ENCODE results near the gene RCL1. TPM values are rescaled to one million over a fixed set of nuclear protein-coding genes. Genes with fewer than 3 reads are reported as not detected.

RCL1 gene
- total and polyA plus RNA-seq, 2 donors (not counting 3 experiments of a cell fraction or from before 2014, with no cell fraction given) = 12.9 to 13.2 TPM

- Histone ChIP-seq H4K20me1 (replicated peaks; ENCODE audit: control insufficient read depth, extremely low read depth, insufficient read depth, low read length) (no peaks in the 10 kb centered on the region), H3K36me3 (ENCODE audit: control insufficient read depth in 2 of 2, extremely low read depth in 1 of 2, insufficient read depth in 2 of 2, low read length in 2 of 2) (no peaks in the 10 kb centered on the region), H3K4me2 (ENCODE audit: insufficient read depth, low read length) (no peak overlapping the region), H3K27ac (ENCODE audit: insufficient read depth, low read depth, low read length) (no peak overlapping the region), H3K27me3 (ENCODE audit: control insufficient read depth in 2 of 2, insufficient read depth in 2 of 2, low read length in 2 of 2) (no peaks in the 10 kb centered on the region), H3K79me2 (ENCODE audit: control insufficient read depth, insufficient read depth, low read length) (no peaks in the 10 kb centered on the region), H3K9me3 (replicated peaks; ENCODE audit: control insufficient read depth, insufficient read depth, low read length) (no peaks in the 10 kb centered on the region), H3K4me1 (ENCODE audit: control insufficient read depth, extremely low read depth, insufficient read depth, low read length) (no peaks in the 10 kb centered on the region), H3K9me1 (replicated peaks; ENCODE audit: control insufficient read depth, extremely low read depth, insufficient read depth, low read length) (no peaks in the 10 kb centered on the region), H3K4me3 (replicated peaks in 1 of 3; ENCODE audit: insufficient read depth in 1 of 3, low read depth in 1 of 3, low read length in 3 of 3) (no peak overlapping the region), H3K9ac (replicated peaks; ENCODE audit: extremely low read depth, insufficient read depth, low read length) (no peak overlapping the region), H2AFZ (ENCODE audit: low read depth, low read length) (no peak overlapping the region)
- DNase-seq (ENCODE audit: low read depth, low spot score) (no peak), FAIRE-seq (no peak)
- CTCF ChIA-PET = interaction anchor here (0.7 kb wide), 1 partner anchor 25 kb away, joined by 3 read pairs; no protein-coding TSS in a partner anchor
- no TSS peak for BruUV-seq (replicated peaks)
- intact Hi-C loops (cut with micrococcal nuclease) (no loop called here), dilution Hi-C loops (cut with MboI; ENCODE audit: extremely low pct_ligation_motif_present, low sequenced_read_pairs) (no loop called here)
- TF ChIP-seq POLR2A (IDR thresholded peaks at IDR 0.05; ENCODE audit: low read depth, low read length) (no peak), EZH2 (IDR thresholded peaks at IDR 0.05; ENCODE audit: borderline replicate concordance, low read depth, low read length, severe bottlenecking) (no peak), JUN (IDR thresholded peaks at IDR 0.05; ENCODE audit: borderline replicate concordance, insufficient read depth, insufficient read length, low read depth) (no peak), POLR2AphosphoS5 (IDR thresholded peaks at IDR 0.05; ENCODE audit: insufficient read depth, low read depth, low read length) (no peak), MAX (IDR thresholded peaks at IDR 0.05; ENCODE audit: insufficient read depth, insufficient read length) (no peak), FOS (IDR thresholded peaks at IDR 0.05; ENCODE audit: borderline replicate concordance, insufficient read depth, low read length) (no peak)
- POLR2A ChIA-PET = no interaction called here
Measured at GRCh38 chr9:4875559-4875958, 82.8 kb downstream of the RCL1 start.

GRCh38 chr9:4879115-4879558 lies 86.4 kb downstream of the RCL1 start:
- DNase-seq (ENCODE audit: low read depth, low spot score) (no peak), FAIRE-seq (no peak)
- H3K9ac ChIP-seq (replicated peaks; ENCODE audit: extremely low read depth, insufficient read depth, low read length) = no peak overlapping the region
- no peaks in the 10 kb centered on the region for H3K36me3 ChIP-seq (ENCODE audit: control insufficient read depth in 2 of 2, extremely low read depth in 1 of 2, insufficient read depth in 2 of 2, low read length in 2 of 2)
- no TSS peak for BruUV-seq (replicated peaks)
- H3K79me2 ChIP-seq (ENCODE audit: control insufficient read depth, insufficient read depth, low read length) = no peaks in the 10 kb centered on the region
- no peak overlapping the region for H3K4me2 ChIP-seq (ENCODE audit: insufficient read depth, low read length)
- no peak overlapping the region for H3K27ac ChIP-seq (ENCODE audit: insufficient read depth, low read depth, low read length)
- H3K4me3 ChIP-seq (replicated peaks in 1 of 3; ENCODE audit: insufficient read depth in 1 of 3, low read depth in 1 of 3, low read length in 3 of 3) = no peak overlapping the region
- H4K20me1 ChIP-seq (replicated peaks; ENCODE audit: control insufficient read depth, extremely low read depth, insufficient read depth, low read length) = no peaks in the 10 kb centered on the region
- no peak overlapping the region for H2AFZ ChIP-seq (ENCODE audit: low read depth, low read length)
- H3K9me1 ChIP-seq (replicated peaks; ENCODE audit: control insufficient read depth, extremely low read depth, insufficient read depth, low read length) = no peaks in the 10 kb centered on the region
- intact Hi-C loops (cut with micrococcal nuclease) (no loop called here), dilution Hi-C loops (cut with MboI; ENCODE audit: extremely low pct_ligation_motif_present, low sequenced_read_pairs) (no loop called here)
- POLR2A ChIA-PET = no interaction called here
- H3K4me1 ChIP-seq (ENCODE audit: control insufficient read depth, extremely low read depth, insufficient read depth, low read length) = no peaks in the 10 kb centered on the region
- CTCF ChIA-PET = no interaction called here
- H3K9me3 ChIP-seq (replicated peaks; ENCODE audit: control insufficient read depth, insufficient read depth, low read length) = no peaks in the 10 kb centered on the region
- no peaks in the 10 kb centered on the region for H3K27me3 ChIP-seq (ENCODE audit: control insufficient read depth in 2 of 2, insufficient read depth in 2 of 2, low read length in 2 of 2)
- no peak for TF ChIP-seq POLR2AphosphoS5 (IDR thresholded peaks at IDR 0.05; ENCODE audit: insufficient read depth, low read depth, low read length)
- TF ChIP-seq CTCF (IDR thresholded peaks at IDR 0.05; ENCODE audit: extremely low read depth in 1 of 2, insufficient read depth in 1 of 2, low read depth in 1 of 2, low read length in 2 of 2) = no peak
- TF ChIP-seq MYC (IDR thresholded peaks at IDR 0.05; ENCODE audit: low read depth, low read length) = no peak
- TF ChIP-seq EZH2 (IDR thresholded peaks at IDR 0.05; ENCODE audit: borderline replicate concordance, low read depth, low read length, severe bottlenecking) = no peak
- no peak for TF ChIP-seq MAX (IDR thresholded peaks at IDR 0.05; ENCODE audit: insufficient read depth, insufficient read length)
- no peak for TF ChIP-seq FOS (IDR thresholded peaks at IDR 0.05; ENCODE audit: borderline replicate concordance, insufficient read depth, low read length)
- no peak for TF ChIP-seq POLR2A (IDR thresholded peaks at IDR 0.05; ENCODE audit: low read depth, low read length)
- no peak for TF ChIP-seq JUN (IDR thresholded peaks at IDR 0.05; ENCODE audit: borderline replicate concordance, insufficient read depth, insufficient read length, low read depth)
- TF ChIP-seq GATA2 (IDR thresholded peaks at IDR 0.05; ENCODE audit: insufficient read depth, insufficient read length, low read depth, low read length) = no peak

All from endothelial cell of umbilical vein (primary cell).